Stimulated activated CD8-positive, alpha-beta memory T cell treated with anti-CD3 and anti-CD28 coated beads, Interleukin-7, amount 100 ng/mL, for 24 hours (primary cell): Measurements from ENCODE around the gene PPIL1.
"Not testable (repeated sequence)": the region's sequence is repeated elsewhere in the genome, so short reads cannot be mapped to it uniquely, and the experiment has no call there.

Experiments used
- DNase-seq: peaks from one replicate; pipeline ENCODE4 v3.0.0-alpha.2; 2020; ENCODE audit warnings: low read depth

The PPIL1 gene

DNA sequence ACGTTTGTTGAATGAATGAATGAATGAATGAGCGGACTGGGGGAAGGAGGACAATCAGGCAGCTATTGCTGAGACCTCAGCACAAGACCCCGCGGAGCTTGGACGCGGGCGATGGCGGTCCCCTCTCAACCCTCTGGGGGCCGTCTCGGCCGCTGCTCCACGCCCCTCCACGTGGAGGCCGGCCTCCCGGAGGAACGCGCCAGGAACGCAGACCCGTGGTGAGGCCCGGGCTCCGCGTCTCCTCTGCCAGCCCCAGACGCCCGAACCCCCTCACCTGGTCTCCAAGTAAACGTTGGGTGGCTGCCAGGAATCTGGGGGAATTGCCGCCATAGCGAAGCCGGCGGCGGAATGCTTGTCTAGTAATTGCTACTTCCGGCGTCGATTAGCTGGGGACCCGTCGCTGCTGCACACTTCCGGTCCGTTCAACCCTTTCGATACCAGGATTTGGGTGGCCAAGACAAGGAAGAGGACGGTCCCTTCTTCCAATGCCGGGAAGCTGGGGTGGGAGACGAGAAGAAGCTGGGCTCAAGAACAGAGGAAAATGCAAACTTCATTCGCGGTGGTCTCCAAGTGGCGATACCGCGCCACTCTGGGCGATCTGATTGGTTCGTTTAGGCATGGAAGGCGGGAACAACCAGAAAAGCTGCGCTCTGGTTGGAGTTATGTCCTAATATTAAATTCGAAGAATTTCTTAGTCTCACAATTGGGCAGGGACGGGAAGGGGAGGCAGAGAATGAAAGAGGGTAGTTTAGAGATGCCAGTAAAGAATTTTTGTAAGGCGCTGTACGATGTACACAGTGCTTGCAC lies at the start of gene PPIL1:
Gene PPIL1, minus strand, starts transcription at position 361 of the 807 bp plus-strand sequence. Its CDS starts 31 bp downstream, at position 330.
- peak; percentile 59 for DNase-seq

DNA sequence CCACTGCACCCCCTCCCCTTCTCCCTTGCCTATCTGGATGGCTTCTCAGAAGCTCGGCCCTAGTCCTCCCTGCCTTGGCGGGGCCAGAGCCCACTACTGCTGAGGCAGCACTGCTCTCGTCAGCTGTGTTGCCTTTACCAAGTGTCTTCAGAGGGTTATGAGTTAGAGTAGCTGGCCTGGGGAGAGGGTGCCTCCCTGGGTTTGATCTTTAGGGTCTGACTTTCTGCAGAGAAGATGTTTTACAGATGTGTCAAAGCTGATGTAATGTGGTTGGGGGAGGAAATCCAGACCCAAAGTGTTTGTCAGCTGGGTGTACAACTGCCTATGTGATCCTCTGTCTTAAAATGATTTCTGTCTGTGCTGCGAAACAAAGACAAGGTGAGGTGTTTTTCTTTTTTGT lies 49.5 kb upstream of the PPIL1 start:
- no peak for DNase-seq

DNA sequence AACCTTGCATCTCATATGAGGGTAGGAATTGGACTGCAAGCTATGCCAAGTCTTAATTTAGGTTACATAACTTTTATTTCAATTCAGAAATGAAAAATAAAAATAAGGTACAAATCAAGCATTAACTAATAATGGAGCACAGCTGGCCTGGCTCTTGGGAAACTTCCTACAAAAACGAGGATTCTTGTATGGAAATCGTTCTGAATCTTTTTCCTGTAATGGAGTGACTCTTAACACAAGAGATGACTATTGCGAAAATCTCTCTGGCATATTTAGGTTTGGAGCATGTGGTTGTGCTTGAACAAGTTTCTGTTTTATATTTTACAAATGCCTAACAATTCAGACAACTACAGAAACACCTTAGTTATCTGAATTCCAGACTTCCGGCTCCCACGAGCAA lies 45.9 kb upstream of the PPIL1 start:
- DNase-seq: no peak

DNA sequence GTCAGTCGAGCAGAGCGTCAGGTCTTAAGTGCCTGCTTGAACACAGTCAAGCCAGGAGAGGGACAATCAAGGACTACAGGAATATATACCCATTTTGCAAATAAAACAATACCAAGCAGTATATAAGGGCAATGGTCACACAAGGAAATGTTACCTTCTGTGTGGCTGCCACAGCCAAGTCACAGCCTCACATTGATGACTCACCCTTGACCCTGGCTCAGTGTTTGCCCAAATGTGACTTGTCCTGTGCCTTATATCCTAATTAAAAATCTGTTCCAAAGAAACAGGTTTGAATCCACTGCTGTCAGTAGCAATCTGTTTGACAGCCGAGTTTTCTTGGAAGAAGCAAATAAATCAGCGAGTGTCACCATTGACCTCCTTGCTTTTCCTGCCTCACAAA lies 45.4 kb upstream of the PPIL1 start:
- DNase-seq: no peak

DNA sequence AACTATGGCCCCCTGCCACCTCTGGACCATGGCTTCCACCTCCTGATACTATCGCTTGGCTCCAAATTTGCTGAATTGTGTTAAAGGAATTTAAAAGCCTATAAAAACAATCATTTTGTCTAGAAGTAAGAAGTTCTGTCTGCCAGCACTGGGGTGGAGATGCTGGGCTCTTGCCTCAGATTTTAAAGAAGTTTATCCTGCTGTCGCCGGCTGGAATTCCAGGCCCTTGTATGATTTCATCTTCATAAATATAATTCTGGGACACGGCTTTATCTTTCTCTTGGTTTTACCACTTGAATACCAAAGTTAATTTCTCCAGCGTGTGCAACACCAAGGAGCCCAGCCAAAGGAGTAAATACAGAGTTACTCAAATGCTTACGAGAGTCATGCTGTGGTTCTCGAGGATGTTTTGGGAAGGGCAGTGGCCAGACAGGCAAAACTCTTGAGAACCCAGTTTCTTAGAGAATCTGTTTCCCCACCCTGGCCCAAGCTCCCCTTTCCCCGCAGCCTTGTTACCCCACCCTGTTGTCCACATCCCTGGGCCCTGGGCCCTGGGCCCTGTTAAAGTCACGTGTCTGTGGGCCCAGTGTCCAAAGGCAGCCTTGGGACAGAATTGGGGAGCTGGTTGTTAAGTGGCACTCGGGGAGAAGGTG lies 43.1 kb upstream of the PPIL1 start:
- no peak for DNase-seq

DNA sequence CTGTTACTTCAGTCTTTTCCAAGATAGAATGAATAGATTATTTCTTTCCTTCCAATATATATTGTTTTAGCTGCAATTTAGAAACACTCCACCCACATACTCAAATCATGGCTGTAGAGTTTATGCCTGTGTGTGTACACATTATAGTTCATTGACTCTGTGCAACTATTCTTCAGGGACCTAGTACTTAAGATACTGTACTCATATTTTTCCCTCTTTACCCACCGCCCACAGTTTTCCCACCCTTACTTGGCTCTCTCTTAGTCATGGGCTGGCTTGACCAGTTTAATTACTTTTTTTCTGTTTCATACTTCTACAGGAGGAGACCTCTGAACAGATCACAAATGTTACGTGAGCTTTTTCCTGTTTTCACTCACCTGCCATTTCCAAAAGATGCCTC lies 41.5 kb upstream of the PPIL1 start:
- DNase-seq: no peak

DNA sequence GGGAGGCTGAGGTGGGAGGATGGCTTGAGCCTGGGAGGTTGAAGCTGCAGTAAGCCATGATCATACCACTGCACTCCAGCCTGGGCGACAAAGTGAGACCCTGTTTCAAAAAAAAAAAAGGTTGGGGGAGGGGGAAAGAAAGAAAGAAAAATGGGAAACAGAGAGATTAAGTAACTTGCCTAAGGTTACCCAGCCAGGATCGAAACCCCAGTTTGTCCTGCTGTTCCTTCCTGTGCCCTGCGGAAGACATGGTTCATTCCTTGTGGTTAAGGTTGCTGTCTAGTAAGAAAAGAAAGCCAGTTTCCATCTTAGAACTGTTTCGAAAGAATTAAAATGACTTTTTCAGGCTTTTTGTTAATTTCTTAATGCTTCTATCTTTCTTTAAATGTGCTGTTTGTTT lies 41.0 kb upstream of the PPIL1 start:
- DNase-seq: no peak

DNA sequence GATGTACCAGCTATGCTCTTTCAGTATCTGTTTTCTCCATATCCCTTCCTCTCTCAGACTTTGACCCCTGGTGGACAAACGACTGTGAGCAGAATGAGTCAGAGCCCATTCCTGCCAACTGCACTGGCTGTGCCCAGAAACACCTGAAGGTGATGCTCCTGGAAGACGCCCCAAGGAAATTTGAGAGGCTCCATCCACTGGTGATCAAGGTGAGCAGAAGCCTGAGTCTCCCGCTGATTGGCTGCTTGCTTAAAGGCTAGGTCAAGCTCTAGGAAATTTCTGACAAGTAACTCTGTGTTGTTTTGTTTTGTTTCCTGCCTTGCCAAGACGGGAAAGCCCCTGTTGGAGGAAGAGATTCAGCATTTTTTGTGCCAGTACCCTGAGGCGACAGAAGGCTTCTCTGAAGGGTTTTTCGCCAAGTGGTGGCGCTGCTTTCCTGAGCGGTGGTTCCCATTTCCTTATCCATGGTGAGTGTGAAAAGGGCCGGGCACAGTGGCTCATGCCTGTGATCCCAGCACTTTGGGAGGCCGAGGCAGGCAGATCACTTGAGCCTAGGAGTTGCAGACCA lies 39.7 kb upstream of the PPIL1 start:
- no peak for DNase-seq

DNA sequence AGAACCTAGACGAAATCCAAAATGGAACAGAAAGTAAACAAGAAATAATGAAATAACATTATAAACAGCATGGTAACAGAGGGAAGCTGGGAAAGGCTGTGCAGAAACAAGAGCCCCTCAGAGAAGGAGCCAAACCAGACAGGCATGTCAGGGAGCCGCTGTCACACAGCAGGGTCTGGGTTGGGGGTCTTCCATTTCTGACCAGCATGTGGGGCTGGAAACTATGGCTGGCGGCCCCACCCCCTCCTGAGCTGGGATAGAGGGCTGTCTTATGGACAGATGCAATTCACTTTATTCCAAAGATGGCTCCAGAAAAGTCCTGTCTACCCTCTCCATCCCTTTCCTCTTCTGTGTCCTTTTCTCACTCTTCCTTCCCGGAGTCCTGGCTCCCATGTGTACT lies 38.5 kb upstream of the PPIL1 start:
- DNase-seq: no peak

DNA sequence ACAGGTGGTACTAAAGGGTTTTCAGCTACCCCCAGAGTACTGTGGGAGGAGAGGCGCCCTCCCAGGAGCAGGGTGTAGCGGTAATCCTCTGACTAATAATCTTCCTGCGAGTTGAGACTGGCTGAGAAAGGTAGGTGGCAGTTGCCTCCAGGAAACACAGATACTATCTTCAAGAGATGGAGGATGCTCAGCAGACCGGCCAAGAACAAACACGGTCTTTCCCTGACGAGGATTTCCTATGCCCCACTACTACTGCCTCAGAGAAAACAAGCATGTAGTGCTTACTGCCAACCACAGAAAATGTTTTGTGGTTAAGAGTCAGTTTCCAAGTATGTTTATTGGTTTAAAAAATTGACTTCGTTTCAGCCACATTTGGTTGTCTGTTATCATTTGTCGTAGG lies 38.0 kb upstream of the PPIL1 start:
- DNase-seq: peak; percentile 21

DNA sequence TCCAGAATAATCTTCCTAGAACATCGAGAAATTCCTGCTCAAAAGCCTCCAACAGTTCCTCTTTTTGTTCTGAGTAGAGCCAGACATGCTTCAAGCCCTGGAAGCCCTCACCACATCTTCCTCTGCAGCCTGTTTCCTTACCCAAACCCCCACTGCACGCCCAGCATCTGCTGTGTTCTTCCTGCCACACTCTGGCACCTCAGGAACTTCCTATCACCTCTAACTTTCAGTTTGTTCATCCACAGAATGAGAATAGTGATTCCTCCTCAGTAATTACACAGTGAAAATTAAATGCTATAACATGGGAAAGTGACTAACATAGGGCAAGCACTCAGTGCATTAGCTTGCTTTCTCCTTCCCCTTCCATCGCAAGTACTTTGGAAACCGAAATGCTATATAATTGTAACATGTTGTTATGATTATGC lies 37.4 kb upstream of the PPIL1 start:
- DNase-seq: no peak

DNA sequence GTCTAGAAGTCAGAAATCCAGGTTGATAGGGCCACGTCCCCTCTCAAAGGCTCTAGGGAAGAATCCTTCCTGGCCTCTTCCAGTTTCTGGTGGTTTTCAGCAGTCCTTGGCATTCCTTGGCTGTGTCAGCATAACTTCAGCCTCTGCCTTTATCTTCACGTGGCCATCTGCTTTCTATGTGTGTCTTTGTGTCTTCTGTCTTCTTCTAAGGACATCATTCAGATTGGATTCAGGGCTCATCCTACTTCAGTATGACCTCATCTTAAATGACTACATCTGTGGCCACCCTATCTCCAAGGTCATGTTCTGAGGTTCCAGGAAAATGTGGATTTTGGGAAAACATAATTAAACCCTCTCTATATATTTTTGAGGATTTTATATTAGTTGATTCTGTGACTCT lies 34.1 kb upstream of the PPIL1 start:
- no peak for DNase-seq

DNA sequence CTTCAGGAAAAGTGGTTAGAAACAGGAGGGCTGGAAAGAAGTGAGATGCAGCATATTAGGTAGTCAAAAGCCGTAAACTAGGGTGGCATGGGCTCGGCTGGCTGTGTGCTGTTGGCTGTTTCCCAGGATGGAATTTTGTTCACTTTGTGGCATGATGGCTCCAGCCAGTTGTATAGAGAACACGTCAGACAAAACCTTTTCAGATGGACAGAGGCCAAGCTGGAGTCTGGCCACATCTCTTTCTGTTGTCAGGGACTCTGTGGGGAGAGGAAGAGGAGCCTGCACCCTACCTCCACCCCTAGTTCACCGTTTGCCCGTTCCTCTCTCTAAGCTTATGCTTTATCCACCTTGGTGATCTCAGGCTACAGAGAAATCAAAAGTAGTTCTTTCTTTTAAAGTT lies 33.2 kb upstream of the PPIL1 start:
- no peak for DNase-seq

DNA sequence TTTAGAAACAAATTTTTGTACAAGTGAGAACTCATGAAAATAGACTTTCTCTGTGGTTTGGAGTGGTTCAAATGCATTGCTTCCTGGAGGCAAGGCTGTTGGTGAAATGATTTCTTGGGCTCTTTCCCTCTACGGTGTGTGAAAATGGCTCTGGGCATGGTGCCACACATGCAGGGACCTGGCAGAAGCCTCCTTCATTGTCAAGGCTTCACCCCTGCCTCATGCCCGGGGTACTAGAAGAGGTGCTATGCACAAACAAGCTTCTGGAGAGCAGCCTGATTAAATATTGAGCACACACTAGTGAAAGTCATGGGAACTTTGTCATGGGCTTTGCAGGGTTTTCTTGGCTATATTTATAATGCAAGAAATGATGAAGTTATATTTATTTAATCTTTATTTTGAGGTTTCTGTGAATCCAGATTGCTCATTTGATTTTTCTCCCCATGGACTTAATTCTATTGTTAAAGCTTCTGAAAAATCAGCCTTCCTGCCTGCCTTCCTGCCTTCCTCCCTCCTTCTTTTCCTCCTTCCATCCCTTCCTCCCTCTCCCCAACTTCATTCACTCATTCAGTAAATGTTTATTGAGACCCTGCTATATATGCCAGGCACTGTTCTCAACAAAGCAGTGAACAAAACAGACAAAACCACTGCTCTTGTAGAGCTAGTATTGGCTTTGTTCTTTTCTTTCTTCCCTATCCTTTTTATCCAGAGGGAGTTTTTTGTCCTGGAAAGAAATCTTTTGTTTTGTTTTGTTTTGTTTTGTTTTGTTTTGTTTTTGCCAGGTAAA lies 32.1 kb upstream of the PPIL1 start:
- DNase-seq: no peak

DNA sequence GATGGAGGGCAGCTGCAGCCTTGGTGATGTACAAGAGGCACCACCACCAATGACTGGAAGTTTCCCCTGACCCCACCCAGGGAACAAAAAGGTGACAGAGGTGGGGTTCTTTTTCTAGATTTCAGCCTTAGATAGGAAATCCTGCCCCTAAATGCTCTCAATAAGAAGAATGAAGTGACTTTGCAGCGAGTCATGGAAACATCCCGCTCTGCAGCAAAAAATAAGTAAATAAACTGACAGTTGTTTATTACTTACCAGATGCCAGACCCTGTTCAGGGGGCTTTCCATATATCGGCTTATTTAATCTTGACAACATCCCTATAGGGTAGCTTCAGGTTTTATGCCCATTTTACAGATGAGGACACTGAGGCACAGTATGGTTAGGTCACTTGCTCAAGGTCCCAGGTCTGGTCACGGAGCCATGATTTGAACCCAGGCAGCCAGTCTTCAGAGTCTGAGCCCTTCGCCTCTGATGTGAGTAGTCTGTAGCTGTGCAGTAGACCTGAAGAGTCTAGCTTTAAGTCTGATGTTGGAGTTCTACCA lies 30.3 kb upstream of the PPIL1 start:
- no peak for DNase-seq

DNA sequence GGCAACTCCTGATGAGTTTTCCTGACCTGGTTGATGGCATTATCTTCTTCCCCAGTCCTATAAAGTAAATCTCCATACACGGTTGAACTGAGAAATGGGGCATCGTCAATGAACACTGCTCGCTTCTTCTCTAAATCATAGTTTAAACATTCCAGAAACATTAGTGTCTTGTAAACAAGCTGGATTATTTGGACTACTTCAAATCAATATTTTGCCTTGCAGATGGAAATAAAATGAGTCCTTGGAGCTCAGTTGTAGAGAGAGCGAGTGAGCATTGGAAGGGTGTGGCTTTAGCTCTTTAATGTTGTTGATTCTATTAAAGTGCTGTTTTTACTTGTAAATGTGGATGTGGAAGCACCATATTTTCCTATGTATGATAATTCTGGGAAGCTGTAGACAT lies 29.5 kb upstream of the PPIL1 start:
- no peak for DNase-seq

DNA sequence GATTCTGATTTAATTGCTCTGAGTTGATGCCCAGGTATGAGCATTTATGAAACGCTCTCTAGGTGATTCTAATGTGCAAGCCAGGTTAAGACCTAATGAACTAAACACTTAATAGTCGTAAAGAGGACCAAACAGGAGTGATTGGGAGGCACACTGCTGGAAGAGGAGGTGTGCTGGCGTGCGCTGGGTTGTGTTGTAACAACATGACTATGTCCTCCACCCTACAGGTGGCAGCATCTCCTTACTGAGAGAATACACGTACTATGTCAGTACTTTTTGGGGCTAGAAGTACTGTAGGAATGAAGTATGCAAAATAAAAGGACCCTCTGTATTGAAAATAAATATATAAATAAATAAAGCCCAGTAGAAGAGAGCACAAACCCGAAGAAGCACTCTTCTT lies 23.0 kb upstream of the PPIL1 start:
- DNase-seq: no peak

DNA sequence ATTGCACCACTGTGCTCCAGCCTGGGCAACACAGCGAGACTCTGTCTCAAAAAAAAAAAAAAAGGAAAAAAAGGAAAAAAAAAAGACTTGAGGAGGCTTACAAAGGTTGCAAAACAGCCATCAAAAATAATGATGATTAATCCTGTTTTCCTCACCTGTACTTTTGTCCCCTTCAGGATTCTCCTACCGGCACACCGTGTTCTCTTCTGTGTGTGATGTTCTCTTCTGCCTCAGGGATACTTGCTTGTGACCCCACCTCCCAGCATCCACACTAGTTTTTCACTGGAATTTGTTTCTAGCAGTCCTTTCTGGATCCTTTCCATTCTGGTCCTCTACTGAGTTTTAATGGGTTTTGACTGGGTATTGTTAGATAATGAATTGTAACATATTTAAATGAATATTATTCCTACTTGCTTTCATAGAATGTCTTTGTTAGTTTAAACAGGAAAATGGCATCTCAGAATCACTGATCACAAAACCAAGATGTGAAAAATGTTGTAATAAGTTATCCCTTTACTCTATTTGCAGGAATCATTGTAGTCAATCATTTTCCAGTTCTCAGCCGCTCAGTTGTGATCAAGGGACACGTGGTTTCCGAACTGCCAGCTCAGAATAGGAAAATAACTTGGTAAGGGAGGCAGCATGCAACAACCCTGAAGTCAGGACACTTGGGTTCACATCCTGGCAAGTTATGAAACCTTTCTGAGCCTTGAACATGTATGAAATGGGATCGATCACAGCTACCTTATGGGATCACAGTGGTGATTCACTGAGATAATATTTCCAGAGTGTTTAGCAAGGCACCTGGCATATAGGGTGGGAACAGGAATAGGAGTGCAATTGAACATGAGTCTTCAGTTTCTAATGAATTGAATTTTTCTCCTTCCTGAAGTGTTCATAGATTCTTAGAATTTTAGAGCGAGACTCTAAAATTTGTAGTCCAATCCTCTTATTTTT lies 19.7 kb upstream of the PPIL1 start:
- no peak for DNase-seq

DNA sequence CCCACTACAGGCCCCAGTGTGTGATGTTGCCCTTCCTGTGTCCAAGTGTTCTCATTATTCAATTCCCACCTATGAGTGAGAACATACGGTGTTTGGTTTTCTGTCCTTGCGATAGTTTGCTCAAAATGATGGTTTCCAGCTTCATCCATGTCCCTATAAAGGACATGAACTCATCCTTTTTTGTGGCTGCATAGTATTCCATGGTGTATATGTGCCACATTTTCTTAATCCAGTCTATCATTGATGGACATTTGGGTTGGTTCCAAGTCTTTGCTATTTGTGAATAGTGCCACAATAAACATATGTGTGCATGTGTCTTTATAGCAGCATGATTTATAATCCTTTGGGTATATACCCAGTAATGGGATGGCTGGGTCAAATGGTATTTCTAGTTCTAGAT lies 16.6 kb upstream of the PPIL1 start:
- DNase-seq: not testable (repeated sequence)

DNA sequence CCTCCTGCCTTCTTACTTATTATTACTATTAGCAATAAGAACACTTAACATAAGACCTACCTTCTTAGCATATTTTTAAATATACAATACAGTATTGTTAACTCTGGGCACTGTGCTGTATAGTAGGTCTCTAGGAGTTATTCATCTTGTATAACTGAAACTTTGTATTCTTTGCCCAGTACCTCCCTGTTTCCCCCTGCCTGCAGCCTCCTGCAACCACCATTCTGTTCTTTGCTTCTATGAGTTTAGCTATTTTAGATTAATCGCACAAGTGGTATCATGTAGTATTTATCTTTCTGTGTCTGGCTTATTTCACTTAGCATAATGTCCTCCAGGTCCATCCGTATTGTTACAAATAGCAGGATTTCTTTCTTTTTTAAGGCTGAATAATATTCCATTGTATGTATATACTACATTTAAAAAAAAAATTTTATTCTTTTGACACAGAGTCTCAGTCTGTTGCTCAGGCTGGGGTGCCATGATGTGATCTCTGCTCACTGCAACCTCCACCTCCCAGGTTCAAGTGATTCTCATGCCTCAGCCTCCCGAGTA lies 15.6 kb upstream of the PPIL1 start:
- no peak for DNase-seq
